IPS DF 4.7 (cell line): Measurements from ENCODE around the gene MAST2.
"Not testable (repeated sequence)": the region's sequence is repeated elsewhere in the genome, so short reads cannot be mapped to it uniquely, and the experiment has no call there.

Experiments used
- DNase-seq: peaks from one replicate; pipeline ENCODE4 v3.0.0-alpha.2; 2013; ENCODE audit warnings: low spot score; ENCODE audit errors: extremely low read depth

Gene MAST2

DNA sequence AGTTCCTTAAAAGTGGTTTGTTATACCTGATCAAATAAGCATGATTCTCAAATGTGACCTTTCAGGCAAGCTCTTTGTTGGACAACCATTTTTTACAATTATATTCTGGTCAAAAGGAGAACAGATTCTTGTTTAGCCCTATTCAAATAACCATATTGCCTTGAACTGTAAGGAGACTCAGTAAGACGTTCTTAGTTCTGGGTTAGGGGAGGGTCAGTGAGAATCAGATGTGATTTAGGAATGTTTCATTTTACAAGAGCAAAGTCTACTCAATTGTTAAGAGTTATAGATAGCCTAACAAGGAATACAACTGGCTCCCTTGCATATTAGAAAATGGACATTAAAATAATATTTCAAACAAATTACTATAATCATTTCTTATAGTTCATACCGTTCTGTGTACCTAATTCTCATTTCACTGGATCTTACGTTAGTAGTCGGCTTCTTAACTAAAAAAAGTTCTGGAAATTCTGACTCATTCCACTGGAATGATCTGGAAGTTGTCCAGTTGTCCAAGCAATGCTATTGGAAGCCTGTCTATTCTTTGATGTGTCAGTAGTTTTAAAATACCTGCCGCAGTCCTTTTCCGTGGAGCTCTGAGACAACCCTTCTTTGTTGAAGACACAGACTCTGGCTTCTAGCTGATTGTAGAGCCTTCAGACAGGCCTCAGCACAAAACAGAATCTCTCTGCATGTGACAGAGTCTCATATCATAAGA, 88.8 kb downstream of the MAST2 start:
- no peak for DNase-seq

DNA sequence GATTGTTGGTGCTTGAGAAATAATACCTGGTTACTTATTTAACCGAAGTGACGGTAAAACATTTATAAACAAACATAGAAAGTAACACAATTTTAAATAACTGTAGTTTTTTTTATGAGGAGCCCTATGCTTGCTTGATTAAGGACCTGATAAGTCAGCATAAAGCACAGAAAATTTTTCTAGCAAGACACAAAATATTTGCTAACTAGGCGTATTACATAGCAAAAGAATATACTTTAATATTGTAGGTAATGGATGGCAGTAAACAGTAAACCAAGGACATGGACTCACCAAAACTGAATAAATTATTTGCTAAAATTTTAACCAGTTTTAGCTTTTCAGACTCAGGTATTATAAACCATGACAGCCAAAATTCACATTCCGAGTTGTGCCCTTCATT, 90.9 kb downstream of the MAST2 start:
- DNase-seq = no peak

DNA sequence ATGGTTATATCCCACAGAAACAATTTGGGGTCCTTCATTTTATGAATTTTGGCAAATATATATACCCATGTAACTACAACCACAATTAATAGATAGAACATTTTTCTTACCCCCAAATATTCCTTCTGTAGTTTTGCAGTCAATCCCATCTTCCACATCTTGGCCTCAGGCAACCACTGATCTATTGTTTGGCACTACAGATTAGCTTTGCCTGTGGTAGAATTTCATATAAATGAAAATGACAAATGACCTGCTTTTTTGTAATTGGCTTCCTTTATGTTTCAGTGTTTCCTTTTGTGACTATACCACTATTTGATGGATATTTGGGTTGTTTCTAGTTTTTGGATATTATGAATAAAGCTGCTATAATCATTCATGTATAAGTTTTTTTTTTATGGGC, 91.5 kb downstream of the MAST2 start:
- no peak for DNase-seq

DNA sequence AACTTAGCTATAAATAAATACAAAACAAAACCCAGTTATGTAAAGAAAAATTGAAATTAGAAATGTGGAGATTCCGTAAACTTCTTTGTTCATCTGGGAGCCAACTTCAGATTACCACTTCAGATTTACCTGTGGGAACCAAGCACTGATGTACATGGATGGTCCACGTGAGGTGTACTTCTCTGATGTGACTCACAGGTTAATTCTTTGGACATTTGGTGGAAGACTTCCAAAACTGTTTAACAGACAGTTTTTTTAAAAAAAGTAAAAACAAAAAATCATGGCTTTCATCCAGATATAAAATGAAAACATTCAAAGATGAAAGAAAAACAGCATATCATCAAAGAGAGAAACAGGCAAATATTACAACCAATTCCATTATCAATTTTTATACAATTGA, 92.0 kb downstream of the MAST2 start:
- no peak for DNase-seq

DNA sequence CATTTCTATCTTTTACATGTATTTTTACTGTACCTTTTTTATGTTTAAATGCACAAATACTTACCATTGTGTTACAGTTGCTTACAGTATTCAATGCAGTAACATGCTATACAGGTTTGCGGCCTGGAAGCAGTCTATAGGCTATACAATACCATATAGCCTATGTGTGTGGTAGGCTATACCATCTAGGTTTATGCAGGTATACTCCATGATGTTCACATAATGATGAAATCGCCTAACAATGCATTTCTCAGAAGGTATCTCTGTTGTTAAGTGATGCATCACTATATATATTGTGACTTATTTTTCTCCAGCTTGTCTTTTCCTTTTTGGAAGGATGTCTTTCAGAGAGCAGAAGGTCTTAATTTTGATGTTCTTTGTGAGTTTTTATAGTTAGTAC, 103.5 kb downstream of the MAST2 start:
- no peak for DNase-seq

DNA sequence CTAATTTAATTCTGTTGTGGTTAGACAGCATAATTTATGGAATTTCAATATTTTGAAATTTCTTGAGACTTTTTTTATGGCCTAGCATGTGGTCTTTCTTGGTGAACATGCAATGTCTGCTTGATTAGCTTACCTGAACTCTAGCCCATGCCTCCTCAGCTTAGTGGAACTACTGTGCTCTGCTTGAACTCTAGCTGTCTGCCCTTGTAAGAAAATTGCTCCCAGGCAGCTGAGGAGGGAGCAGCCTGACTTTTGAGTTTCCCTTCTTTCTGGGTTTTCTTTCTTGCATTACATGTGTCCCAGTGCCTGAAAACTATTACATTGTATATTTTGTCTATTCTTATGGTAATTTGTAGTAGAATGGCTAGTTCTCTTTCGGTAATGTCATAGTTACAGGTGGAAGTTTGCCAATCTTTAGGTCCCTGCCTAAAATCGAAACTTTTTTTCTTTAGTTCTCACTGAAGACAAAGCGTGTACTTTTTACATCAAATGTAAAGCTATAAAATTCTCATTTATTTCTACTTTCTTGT, 105.3 kb downstream of the MAST2 start:
- no peak for DNase-seq

DNA sequence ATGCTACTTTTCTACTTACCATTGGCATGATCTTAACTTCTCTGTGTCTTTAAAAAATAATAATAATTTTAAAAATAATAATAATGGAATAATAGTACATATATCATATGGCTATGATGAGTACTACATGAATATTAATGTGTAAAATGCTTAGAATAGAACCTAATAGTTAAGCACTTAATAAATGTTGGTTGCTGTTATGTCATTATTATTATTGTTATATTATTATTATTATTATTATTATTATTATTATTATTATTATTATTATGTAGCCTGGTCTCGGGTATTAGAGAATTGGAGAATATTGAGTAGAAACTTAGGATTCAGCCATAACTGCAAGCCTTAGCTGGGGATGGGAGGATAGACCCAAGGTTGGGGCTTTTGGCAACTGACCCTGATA, 108.2 kb downstream of the MAST2 start:
- no peak for DNase-seq

DNA sequence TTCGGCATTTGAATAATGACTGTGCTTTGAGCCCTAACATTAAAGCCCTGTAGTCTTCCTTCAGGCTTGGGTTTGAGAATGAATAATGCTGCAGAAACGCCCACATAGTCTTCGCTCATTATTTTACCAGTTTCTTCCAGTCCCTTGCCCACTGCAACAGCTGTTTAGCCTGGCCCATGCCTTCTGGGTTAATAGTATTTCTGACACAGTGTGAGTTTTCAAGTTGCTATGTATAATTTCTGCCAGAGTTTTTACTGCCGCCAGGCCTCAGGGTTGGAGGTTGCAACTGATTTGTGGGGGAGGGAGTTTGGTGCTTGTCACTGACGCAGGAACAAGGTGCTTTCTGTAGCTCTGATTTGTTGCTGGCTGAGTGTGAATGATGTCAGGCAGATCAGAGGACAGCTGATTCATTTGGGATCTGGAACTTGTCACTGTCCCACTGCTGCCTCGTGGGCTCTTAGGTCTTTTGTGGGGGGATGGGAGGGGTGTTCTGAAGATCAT, 109.8 kb downstream of the MAST2 start:
- no peak for DNase-seq

DNA sequence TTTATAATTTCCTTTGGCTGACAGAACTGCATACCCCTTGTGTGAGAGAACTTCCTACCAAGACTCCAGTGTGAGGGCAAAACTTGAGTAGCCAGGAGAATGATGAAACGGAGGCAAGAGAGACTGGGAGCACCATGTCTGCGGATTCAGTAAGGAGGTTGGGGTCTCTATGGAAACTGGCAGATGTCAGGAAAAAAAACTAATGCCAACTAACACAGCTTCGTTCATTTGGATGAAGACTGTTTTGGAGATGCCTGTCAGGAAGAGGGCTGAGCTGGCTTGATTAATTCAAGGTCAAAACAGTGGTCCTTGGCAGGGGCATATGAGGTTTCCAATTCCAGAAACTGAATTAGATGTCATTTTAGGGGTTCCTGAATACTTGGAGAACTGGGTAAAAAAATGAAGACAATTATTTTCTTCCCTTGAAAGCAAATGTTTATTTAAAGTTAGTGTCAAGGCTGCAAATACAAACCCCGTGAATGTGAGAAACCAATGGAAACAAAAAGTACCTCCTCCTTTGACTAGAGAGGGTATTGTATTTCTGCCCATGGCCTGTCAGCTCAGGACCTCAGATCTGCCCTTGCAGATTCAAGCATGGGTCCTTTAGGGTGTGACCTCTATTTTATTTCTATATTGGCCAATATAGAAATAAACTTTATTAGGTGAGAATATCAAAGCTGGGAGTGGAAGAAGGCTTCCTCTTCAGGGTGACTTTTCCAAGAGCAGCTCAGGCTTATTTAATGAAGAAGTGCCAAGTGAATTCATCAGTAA, 110.5 kb downstream of the MAST2 start:
- no peak for DNase-seq

DNA sequence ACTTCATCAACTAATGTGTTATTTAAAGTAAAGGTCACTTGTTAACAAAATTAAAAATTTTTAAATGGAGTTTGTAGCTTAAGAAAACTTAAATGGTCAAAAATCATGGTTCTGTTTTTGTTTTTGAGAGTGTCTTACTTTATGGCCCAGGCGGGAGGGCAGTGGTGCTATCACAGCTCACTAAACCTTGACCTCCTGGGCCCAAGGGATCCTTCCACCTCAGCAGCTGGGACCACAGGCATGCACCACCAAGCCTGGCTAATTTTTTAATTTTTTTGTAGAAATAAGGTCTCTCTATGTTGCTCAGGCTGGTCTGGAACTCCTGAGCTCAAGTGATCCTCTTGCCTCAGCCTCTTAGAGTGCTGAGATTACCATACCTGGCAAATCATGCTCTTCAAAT, 111.4 kb downstream of the MAST2 start:
- no peak for DNase-seq

DNA sequence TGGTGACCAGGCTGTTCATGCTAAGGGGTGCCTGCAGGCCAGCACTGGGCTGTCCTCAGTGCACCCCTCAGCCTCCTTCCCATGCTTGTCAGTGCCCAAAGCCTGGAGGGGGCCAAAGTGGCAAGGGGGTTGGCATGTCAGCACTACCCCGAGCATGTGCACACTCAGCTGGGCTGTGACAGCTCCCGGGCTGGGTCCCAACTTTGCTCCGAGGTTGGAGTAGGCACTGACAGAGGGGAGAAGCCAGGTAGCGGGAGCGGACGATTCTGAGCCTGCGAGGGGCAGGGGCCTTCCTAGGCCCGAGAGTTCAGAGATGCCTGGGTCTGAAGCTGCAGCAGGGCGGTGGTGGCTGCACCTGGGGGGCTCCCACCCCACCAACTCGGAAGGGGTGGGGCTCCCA, 119.0 kb downstream of the MAST2 start:
- DNase-seq = no peak

DNA sequence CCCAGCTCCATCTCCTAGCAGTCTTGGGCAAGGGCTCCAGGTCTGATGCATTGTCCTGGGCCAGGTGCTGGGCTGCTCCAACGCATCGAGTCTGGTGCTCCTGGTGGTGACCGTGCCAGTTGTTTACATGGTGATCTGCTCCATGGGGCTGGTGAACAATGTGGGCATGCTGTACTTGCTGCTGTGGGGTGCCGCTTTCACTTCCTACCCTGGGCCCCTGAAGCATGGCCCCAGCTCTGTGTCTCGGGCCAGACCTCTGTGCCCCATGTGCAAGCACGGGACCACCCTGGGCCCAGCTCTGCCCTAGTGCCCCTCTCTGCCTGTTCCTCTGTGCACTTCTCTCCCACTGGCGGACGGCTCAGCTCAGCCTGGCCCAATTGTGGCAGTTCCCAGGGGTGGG, 119.4 kb downstream of the MAST2 start:
- DNase-seq = no peak

DNA sequence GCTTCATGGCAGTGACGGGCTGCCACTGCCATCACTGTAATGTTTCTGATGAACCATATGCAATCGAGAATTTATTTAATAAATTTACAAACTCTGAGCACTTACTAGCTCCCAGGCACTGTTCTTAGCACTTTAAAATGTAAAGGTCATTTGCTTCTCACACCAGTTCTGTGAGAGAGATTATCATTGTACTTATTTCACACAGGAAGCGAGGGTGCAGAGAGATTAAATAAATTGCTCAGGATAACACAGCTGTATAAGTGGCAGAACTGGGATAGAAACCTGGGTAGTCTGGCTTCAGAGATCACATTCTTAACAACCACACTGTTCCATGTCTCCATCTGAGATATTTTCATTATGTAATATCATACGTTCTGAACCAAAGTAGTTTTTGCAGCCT, 119.9 kb downstream of the MAST2 start:
- DNase-seq = no peak

DNA sequence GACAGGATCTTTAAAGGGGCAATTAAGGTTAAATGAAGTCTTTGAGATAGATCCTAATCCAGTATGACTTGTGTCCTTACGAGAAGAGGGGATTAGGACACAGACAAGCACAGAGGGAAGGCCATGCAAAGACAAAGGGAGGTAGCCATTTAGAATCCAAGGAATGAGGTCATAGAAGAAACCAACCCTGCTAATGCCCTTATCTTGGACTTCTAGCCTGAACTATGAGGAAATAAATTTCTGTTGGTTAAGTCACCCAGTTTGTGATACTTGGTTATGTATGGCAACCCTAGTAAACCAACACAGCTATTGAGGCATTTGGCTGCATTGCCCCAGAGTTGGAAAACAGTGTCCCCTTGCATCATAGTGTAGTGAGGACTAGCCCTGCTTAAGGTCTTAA, 121.3 kb downstream of the MAST2 start:
- no peak for DNase-seq

DNA sequence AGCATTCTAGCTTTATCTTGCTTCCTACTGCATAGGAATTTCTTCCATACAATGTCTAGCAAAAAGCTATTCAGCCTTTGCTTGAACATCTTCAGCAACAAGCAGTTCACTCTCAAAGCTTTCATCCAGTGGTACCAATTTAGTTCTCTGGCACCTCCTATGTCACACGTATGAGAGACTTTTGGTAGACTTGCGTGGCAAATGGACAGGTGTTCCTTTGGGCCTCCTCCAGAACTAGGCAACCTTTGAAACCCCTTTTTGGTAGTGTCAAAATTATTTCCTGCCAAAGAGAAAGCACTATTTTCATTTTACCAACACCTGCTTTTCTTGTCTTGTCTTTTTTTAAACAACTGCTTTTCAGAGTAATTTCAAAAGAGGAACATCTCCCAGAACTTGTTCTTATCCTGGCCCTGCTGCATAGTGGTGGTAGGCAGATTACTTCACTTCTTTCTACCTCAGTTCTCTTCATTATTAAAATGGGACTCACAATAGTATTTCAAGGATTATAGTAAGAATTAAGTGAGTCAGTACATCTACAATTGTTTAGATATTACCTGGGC, 122.4 kb downstream of the MAST2 start:
- DNase-seq = no peak

DNA sequence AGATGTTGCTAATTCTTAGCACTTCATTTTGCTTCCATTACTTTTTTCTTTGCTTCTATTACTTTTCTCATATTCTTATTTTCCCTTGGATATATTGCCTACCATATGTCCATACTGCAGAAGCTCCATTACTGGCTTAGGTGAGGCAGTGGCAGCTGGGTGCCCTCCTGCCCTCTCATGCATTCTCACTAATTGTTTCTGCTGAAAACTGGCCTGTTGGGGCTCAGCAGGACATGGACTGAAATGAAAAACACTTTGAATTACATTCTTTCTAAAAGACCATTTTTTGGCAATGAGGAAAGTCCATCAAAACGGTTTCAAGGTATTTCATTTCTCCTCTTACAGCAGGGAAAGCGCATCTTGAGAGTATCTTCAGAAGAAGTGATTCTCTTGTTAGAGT, 122.9 kb downstream of the MAST2 start:
- no peak for DNase-seq

DNA sequence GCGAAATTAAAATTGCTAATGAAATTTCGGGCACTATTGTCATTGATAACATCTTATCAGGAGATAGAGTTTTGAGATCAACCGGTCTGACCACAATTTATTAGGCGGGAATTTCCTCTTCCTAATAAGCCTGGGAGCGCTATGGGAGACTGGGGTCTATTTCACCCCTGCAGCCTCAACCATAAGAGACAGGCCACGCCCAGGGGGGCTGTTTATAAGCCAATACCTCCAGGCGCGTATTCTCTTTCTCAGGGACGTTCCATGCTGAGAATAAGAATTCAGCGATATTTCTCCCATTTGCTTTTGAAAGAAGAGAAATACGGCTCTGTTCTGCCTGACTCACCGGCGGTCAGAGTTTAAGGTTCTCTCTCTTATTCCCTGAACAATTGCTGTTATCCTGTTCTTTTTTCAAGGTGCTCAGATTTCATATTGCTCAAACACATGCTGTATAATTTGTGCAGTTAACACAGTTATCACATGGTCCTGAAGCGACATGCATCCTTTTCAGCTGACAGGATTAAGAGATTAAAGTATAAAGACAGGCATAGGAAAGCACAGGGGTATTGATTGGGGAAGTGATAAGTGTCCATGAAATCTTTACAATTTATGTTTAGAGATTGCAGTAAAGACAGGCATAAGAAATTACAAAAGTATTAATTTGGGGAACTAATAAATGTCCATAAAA, 124.0 kb downstream of the MAST2 start:
- not testable (repeated sequence) for DNase-seq

DNA sequence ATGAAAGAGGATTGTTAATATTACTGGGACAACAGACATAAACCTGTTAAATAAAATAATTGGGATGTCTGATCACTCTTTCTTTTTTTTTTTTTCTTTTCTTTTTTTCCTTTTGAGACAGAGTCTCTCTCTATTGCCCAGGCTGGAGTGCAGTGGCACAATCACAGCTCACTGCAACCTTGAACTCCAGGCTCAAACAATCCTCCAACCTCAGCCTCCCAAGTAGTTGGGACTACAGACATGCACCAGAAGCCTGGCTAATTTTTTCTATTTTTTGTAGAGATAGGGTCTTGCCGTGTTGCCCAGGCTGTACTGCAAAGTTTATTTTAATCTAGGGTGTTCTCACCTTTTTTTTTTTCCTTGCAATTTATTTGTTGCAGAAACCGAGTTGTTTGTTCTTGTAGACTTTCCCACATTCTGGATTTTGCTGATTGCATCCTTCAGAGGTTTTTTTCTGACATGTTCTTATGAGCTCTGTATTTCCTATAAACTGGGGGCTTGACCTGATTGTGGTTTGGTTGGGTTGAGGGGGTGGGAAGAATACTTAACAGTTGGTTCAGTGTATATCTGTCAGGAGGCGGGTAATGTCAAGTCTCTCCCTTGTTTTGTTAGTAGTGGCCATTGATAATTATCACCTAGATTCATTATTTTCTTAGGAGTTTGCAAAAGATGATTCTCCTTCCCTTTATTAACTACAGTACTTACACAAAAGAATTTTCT, 125.2 kb downstream of the MAST2 start:
- no peak for DNase-seq

DNA sequence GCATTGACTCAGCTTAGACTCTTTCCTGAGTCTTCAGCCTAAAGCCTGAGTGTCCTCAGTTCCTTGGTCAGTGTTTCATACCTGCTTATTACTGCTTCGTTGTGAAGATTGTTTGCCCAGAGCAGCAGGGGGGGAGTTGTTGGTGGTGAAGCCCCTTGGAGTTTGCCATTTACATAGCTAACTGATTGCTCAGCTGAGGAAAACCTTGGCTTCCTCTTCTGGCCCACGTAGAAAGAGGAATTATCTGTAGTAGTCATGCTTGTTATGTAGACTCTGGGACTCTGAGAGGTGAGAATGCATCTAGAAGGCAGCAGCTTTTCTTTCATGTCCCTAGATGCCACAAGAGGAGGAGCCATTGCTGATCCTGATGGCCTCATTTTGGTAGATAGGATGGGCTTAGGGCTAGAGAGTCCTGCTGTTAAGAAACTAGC, 125.9 kb downstream of the MAST2 start:
- DNase-seq = peak; percentile 41

DNA sequence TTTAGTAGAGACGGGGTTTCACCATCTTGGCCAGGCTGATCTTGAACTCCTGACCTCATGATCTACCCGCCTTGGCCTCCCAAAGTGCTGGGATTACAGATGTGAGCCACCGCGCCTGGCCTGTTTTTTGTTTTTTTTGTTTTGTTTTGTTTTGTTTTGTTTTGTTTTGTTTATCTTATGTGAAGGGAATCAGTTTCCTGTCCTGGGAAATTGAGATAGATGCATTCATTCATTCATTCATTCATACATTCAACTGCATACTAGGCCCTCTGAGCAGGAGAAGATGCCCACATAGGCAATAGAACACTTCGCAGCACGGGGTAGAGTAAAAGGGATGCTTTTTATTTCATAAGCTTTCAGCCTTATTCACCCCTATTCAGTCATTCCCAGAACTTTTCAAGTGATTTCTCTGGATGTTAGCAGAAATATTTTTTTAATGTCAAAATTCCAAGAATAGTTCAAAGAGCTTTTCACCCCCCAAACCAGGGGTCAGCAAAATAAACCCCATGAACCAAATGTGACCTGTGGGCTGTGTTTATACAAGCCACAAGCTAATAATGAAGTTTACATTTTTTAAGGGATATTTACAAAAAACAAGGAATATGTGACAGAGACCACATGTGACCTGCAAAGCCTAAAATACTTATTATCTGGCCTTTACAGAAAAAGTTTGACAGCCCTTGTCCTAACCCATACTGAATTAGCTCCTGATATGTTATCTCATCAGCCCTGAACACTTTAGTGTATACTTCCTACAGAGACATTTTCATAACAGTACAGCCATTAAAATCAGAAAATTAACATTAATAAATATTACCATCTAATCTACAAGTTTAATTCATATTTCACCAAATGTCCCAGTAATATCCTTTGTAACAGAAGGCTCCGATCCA, 127.1 kb downstream of the MAST2 start:
- DNase-seq = no peak
